ENCODE results near the gene MDGA2. TPM values are rescaled to one million over a fixed set of nuclear protein-coding genes. Genes with fewer than 3 reads are reported as not detected.

Gene MDGA2
- total RNA-seq = not detected in 2 replicates

DNA sequence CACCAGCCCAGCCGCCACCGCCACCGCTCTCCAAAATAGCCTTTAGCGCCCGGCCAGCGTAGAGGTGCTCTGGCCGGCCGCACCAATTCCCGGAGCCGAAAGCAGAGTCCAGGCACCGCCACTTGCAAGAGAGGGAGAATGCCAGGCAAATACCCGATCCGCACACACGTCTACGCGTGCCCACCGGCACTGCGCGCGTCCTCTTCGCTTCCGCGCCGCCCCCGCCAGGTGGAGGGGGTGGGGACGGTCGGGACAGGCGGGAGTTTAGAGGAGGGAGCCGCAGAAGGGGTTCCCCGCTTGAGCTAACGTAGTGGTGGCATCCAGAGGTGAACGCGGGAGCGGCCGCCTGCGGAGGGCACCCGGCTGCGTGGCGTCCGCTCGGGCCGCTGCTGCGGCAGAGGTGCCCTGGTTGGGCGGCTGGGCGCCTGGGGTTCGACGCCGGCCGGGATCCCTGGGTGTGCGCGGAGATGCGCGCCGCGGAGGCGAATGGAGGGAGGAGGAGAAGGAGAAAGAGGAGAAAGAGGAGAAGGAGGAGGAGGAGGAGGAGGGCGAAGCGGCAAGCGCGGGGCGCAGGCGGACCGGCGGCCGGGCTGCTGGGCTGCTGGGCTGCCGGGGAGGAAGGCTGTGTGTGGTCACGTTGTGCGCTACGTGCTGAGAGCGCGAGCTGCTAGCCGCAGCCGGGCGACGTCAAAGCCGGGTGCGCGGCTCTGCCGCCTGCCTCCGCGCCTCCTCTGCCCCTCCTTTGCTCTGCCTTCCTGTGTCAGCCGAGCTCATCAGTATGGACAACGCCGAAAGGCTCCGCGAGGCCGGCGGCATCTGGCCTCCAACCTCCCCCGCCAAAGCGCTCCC is at the start of gene MDGA2:
Gene MDGA2, minus strand, starts transcription at position 140 of the 849 bp plus-strand sequence.

Measured in cardiac atrium fibroblast (primary cell).